ENCODE measurements around the gene CEP126. TPM values are rescaled to one million over a fixed set of nuclear protein-coding genes. Genes with fewer than 3 reads are reported as not detected.

CEP126 gene
- total RNA-seq, 2 donors from 2014 or later, result 2.6 to 3.6 TPM

DNA sequence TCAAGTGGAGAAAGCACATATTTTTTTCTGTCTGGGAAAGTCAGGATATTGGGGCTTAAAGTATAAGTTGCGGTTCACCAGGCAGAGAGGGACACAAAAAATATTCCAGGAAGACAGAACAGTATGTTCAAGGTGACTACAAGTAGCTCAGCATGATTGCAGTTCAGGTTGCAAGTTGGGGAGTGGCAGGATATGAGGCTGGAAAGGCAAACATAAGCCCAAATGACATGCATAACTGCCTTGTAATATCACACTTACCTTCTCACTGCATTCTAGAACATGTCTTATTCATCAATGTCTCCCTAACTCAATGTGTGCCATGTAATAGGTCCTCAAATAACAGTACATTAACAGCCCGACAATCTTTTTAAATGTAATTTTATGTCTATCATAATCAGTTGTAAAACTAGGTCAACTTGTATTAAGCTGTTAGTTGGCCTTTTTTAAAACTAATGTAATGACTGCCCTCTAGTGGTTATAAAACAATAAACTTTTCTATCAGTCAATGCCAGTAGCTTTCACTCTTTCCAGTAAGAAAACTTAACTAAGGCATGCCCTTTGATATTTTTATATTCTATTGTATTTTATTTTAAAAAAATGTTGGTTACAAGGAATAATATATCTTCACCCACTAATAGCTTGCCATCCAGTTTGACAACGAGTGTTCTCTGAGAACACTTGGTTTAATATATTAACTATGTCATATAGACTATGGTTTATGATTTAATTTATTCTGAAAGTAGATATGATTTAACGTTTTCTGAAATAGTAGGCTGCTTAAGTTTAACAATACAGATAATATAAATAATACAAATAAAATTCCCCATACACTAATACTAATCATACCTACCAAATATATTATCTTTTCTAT is 93.0 kb downstream of the CEP126 start:
- Histone ChIP-seq H3K27me3 (no peaks in the 10 kb centered on the region), H3K9me3 (no peaks in the 10 kb centered on the region), H3K36me3 (no peaks in the 10 kb centered on the region), H3K4me3 (no peak overlapping the region), H3K4me1 (no peaks in the 10 kb centered on the region), H3K27ac (peak overlapping the region; percentile 66), H3K9ac (ENCODE audit: low read depth in 2 of 2, low read length in 2 of 2) (no peak overlapping the region)
- peak; percentile 40 for TF ChIP-seq CTCF (IDR thresholded peaks at IDR 0.05)
- peak; percentile 77 for DNase-seq
- intact Hi-C loops (cut with DNase I), result loop anchor here (2.0 kb wide), 1 partner anchor 145 kb away; no protein-coding TSS in a partner anchor

DNA sequence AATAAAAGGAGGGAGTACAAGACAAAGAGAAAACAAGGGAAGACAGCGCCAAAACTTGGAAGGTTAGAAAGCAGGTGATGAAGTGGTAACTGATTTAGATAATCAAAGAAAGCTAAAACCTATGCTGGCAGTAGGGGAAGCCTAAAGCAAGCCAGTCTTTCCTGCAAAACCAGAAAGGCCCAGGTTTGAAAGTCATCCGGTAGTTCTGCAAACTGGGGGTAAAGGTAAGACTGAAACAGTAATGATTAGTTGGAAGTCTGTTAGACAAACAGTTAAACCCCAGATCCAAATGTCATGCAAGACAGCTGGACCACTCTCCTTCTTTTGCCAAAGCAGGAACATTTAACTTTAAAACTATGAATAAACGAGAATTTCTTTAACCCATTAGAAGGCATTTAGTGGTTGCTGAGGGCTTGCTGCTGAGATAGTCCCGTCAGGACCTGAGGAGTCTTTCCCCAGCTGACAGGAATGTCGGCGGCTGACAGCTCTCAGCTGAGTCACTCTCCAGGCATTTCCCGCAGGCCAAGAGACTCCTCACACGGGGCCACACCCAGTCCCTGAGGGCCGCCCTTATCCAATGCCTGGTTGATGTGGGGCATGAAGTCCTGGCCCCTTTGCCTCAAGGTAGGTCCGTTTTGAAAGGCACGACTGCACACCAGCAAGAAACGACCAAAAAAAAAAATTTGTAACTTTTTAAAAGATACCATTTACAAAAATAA is 96.1 kb downstream of the CEP126 start:
- DNase-seq, result peak; percentile 76
- H3K27ac ChIP-seq, result no peak overlapping the region
- H3K4me1 ChIP-seq, result no peaks in the 10 kb centered on the region
- intact Hi-C loops (cut with DNase I), result no loop called here
- H3K4me3 ChIP-seq, result no peak overlapping the region
- no peaks in the 10 kb centered on the region for H3K27me3 ChIP-seq
- TF ChIP-seq CTCF (IDR thresholded peaks at IDR 0.05), result no peak
- no peak overlapping the region for H3K9ac ChIP-seq (ENCODE audit: low read depth in 2 of 2, low read length in 2 of 2)
- no peaks in the 10 kb centered on the region for H3K9me3 ChIP-seq
- no peaks in the 10 kb centered on the region for H3K36me3 ChIP-seq

DNA sequence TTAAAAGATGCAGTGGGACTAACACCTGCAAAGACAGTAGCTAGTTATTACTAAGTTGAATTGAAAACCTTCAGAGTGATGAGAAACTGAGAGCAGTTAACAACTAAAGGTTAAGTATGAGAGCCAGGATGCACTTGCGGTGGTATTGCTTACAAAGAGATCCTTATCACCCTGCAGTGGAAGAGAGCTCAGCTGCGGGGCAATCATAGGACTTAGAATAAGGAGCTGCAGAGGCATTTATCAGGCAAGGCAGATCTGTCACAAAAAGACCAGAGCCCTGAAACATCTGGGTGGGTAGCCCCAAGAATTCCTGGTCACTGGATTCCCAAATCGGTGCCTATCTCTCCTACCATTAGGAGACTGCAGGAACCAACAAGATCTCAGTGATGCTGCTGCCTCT is 98.1 kb downstream of the CEP126 start:
- no peak for DNase-seq
- no peak overlapping the region for H3K27ac ChIP-seq
- H3K9me3 ChIP-seq, result no peaks in the 10 kb centered on the region
- no peaks in the 10 kb centered on the region for H3K36me3 ChIP-seq
- intact Hi-C loops (cut with DNase I), result no loop called here
- H3K4me3 ChIP-seq, result no peak overlapping the region
- no peak overlapping the region for H3K9ac ChIP-seq (ENCODE audit: low read depth in 2 of 2, low read length in 2 of 2)
- H3K27me3 ChIP-seq, result no peaks in the 10 kb centered on the region
- no peaks in the 10 kb centered on the region for H3K4me1 ChIP-seq
- TF ChIP-seq CTCF (IDR thresholded peaks at IDR 0.05), result no peak

DNA sequence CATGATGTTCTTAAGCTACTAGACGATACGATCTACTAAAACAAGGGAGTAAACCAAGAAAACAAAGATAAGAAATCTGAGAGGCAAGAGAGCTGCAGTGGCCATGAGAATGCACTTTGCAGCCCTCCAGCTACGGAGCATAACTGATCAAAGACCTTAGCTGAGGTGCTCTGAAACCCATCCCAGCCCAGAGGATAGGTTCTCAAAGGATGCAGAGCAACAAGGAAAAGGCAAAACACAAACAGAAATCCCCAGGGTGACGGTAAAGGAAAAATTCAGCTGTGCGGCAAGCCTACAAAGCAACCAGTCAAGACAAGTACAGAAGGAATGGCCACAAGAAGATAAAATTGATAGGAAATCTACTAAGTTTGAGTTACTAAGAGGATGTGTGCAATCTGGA is 99.9 kb downstream of the CEP126 start:
- no peak for DNase-seq
- Histone ChIP-seq H3K27ac (no peak overlapping the region), H3K9ac (ENCODE audit: low read depth in 2 of 2, low read length in 2 of 2) (no peak overlapping the region), H3K36me3 (no peaks in the 10 kb centered on the region), H3K9me3 (no peaks in the 10 kb centered on the region), H3K4me1 (no peaks in the 10 kb centered on the region), H3K27me3 (no peaks in the 10 kb centered on the region), H3K4me3 (no peak overlapping the region)
- TF ChIP-seq CTCF (IDR thresholded peaks at IDR 0.05), result no peak
- intact Hi-C loops (cut with DNase I), result no loop called here

DNA sequence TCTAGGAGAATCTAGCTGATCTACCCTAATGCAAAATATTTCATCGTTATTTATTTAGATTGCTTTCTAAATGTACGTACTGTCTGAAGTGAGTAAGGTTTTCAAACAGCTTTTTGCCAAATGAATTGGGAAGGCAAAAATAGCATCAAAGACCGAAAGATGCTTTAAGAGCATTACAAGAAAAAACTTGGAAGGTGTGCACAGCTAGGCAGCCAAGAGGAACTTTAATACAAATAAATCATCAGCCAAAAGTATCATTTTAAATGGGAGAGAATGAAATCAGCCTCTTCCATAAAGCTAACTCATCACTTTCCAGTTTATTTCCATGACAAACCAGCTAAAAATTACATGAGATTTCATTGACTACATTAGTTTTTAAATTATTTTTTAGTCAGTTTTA is 102.2 kb downstream of the CEP126 start:
- no peaks in the 10 kb centered on the region for H3K27me3 ChIP-seq
- no peak for DNase-seq
- no peaks in the 10 kb centered on the region for H3K36me3 ChIP-seq
- no peak overlapping the region for H3K4me3 ChIP-seq
- no peak for TF ChIP-seq CTCF (IDR thresholded peaks at IDR 0.05)
- no peaks in the 10 kb centered on the region for H3K9me3 ChIP-seq
- H3K9ac ChIP-seq (ENCODE audit: low read depth in 2 of 2, low read length in 2 of 2), result no peak overlapping the region
- no peak overlapping the region for H3K27ac ChIP-seq
- intact Hi-C loops (cut with DNase I), result no loop called here
- H3K4me1 ChIP-seq, result no peaks in the 10 kb centered on the region
